Motor neuron (in vitro differentiated cells): ENCODE measurements around the gene CEACAM7. TPM values are rescaled to one million over a fixed set of nuclear protein-coding genes. Genes with fewer than 3 reads are reported as not detected.
"Not testable (repeated sequence)": the region's sequence is repeated elsewhere in the genome, so short reads cannot be mapped to it uniquely, and the experiment has no call there.

Experiments
- ATAC-seq, 8 experiments: fragments of 200-7000 bp; cut with Tn5 transposase; replicated peaks in 6 of 8; 2 replicates each; pipeline ENCODE4 v1.8.0; 2021; ENCODE audit warnings: mild to moderate bottlenecking in 8 of 8, moderate library complexity in 8 of 8
- H3K27ac ChIP-seq, 2 donors: fragments of 250-450 bp; sonication (Bioruptor Pico); 2 replicates each; pipeline ENCODE4 v1.9.0; 2021; ENCODE audit warnings: antibody characterized with exemption in 2 of 2, mild to moderate bottlenecking in 2 of 2, moderate library complexity in 1 of 2
- H3K4me1 ChIP-seq, 2 donors: fragments of 250-450 bp; sonication (Bioruptor Pico); replicated peaks in 1 of 2; 2 replicates each; pipeline ENCODE4 v1.6.1; 2021; ENCODE audit warnings: antibody characterized with exemption in 2 of 2, mild to moderate bottlenecking in 2 of 2, moderate library complexity in 1 of 2
- H3K4me3 ChIP-seq, 5 donors: fragments of 250-450 bp; sonication (Bioruptor Pico); 2 replicates each; pipeline ENCODE4 v1.9.0; 2021; ENCODE audit warnings: antibody characterized with exemption in 5 of 5, mild to moderate bottlenecking in 5 of 5, moderate library complexity in 4 of 5
- WGBS, 10 experiments: fragments of 450-650 bp; shearing (Covaris generic); methylation state at CpG; one replicate each; pipeline ENCODE4 v1.0.0; 2022; 5-methylcytosine and 5-hydroxymethylcytosine counted together
- in situ Hi-C, 9 experiments: fragments of 400-800 bp; cut with MboI; loops; one replicate each; pipeline ENCODE4 v1.15.0; 2021; ENCODE audit warnings: low sequenced_read_pairs in 9 of 9, low pct_unique_long_range_greater_than_20kb in 2 of 9; ENCODE audit not compliant: unreplicated experiment in 9 of 9
- total RNA-seq, 8 experiments: library from RNA; unstranded; fragments of 300-600 nt; gene quantifications; 2 replicates each; pipeline versions ENCODE4 v1.2.3 to v1.2.4, GENCODE V29; 2022

Gene CEACAM7
- total RNA-seq, 8 experiments from 2014 or later = 0.13 to 0.28 (median 0.21) TPM; not detected in 5

GRCh38 chr19:41670755-41671154 is 17.3 kb downstream of the CEACAM7 start:
- H3K4me1 ChIP-seq = no peaks in the 10 kb centered on the region
- H3K27ac ChIP-seq = no peak overlapping the region
- in situ Hi-C loops = no loop called here
- H3K4me3 ChIP-seq = no peak overlapping the region
- no peak for ATAC-seq

GRCh38 chr19:41668315-41668714 is 19.8 kb downstream of the CEACAM7 start:
- no peaks in the 10 kb centered on the region for H3K4me1 ChIP-seq
- ATAC-seq = no peak
- H3K27ac ChIP-seq = no peak overlapping the region
- in situ Hi-C loops = no loop called here
- WGBS, 10 experiments = 0 to 63% (median 20%) methylated on average over 1 of the region's 1 CpG; no CpG with 5 or more reads in 4 of the 10 experiments
- H3K4me3 ChIP-seq = no peak overlapping the region

GRCh38 chr19:41666075-41666474 is 22.0 kb downstream of the CEACAM7 start:
- 0 to 67% (median 21%) methylated on average over 1 to 2 of the region's 2 CpGs; no CpG with 5 or more reads in 2 of the 10 experiments for WGBS, 10 experiments
- H3K4me3 ChIP-seq = no peak overlapping the region
- no peaks in the 10 kb centered on the region for H3K4me1 ChIP-seq
- ATAC-seq = no peak
- no peak overlapping the region for H3K27ac ChIP-seq
- in situ Hi-C loops = no loop called here

GRCh38 chr19:41657157-41657556 is 30.9 kb downstream of the CEACAM7 start:
- ATAC-seq = no peak
- no peaks in the 10 kb centered on the region for H3K4me1 ChIP-seq
- in situ Hi-C loops = no loop called here
- no peak overlapping the region for H3K4me3 ChIP-seq
- H3K27ac ChIP-seq = no peak overlapping the region
- WGBS, 10 experiments = 17 to 43% methylated on average over 1 to 2 of the region's 2 CpGs; no CpG with 5 or more reads in 8 of the 10 experiments

GRCh38 chr19:41656756-41657155 is 31.3 kb downstream of the CEACAM7 start:
- H3K4me1 ChIP-seq, H3K27ac ChIP-seq, in situ Hi-C loops, ATAC-seq, H3K4me3 ChIP-seq: not testable (repeated sequence)
- whole genome bisulfite sequencing, 10 experiments = 0 to 5% (median 0%) methylated on average over 1 to 2 of the region's 2 CpGs; no CpG with 5 or more reads in 4 of the 10 experiments

- 0 to 40% (median 7%) methylated on average over 1 to 5 of the region's 5 CpGs; no CpG with 5 or more reads in 4 of the 10 experiments for WGBS, 10 experiments
- peak in 2 of 8 experiments; percentile 81 to 87 for ATAC-seq
- Histone ChIP-seq H3K4me3 (no peak overlapping the region), H3K27ac (no peak overlapping the region), H3K4me1 (no peaks in the 10 kb centered on the region)
- in situ Hi-C loops = no loop called here
Observed at GRCh38 chr19:41652250-41652649, 35.8 kb downstream of the CEACAM7 start.

GRCh38 chr19:41649827-41650226 is 38.2 kb downstream of the CEACAM7 start:
- in situ Hi-C loops = no loop called here
- peak in 1 of 8 experiments; percentile 27 for ATAC-seq
- H3K4me1 ChIP-seq = no peaks in the 10 kb centered on the region
- no peak overlapping the region for H3K27ac ChIP-seq
- WGBS, 10 experiments = 8 to 70% (median 50%) methylated on average over 1 to 3 of the region's 3 CpGs; no CpG with 5 or more reads in 2 of the 10 experiments
- no peak overlapping the region for H3K4me3 ChIP-seq

GRCh38 chr19:41646589-41647204 is 41.4 kb downstream of the CEACAM7 start:
- in situ Hi-C loops = no loop called here
- Histone ChIP-seq H3K27ac (no peak overlapping the region), H3K4me3 (no peak overlapping the region), H3K4me1 (no peaks in the 10 kb centered on the region)
- 11 to 81% (median 43%) methylated on average over 2 to 14 of the region's 14 CpGs for WGBS, 10 experiments
- peak in 2 of 8 experiments; percentile 23 to 65 for ATAC-seq

GRCh38 chr19:41641879-41642485 is 46.1 kb downstream of the CEACAM7 start:
- in situ Hi-C loops = no loop called here
- H3K27ac ChIP-seq = no peak overlapping the region
- H3K4me1 ChIP-seq = no peaks in the 10 kb centered on the region
- peak in 5 of 8 experiments; percentile 47 to 94 (median 86) for ATAC-seq
- H3K4me3 ChIP-seq = no peak overlapping the region
- WGBS, 10 experiments = 0 to 40% (median 4%) methylated on average over 1 to 6 of the region's 6 CpGs; no CpG with 5 or more reads in 1 of the 10 experiments

- WGBS, 10 experiments = 0 to 30% (median 10%) methylated on average over 2 to 6 of the region's 6 CpGs; no CpG with 5 or more reads in 2 of the 10 experiments
Observed at GRCh38 chr19:41638641-41639081, 49.4 kb downstream of the CEACAM7 start.

GRCh38 chr19:41637484-41637883 is 50.6 kb downstream of the CEACAM7 start:
- no peak overlapping the region for H3K27ac ChIP-seq
- WGBS, 10 experiments = 20 to 80% (median 39%) methylated on average over 1 to 2 of the region's 2 CpGs; no CpG with 5 or more reads in 4 of the 10 experiments
- in situ Hi-C loops = no loop called here
- no peak overlapping the region for H3K4me3 ChIP-seq
- H3K4me1 ChIP-seq = no peaks in the 10 kb centered on the region
- ATAC-seq = no peak

More at GRCh38 chr19:41638641-41639081, 49.4 kb downstream of the CEACAM7 start:
- in situ Hi-C loops = no loop called here
- Histone ChIP-seq H3K4me1 (no peaks in the 10 kb centered on the region), H3K4me3 (no peak overlapping the region), H3K27ac (no peak overlapping the region)
- ATAC-seq = peak in 1 of 8 experiments; percentile 45

- no peak for ATAC-seq
Observed at GRCh38 chr19:41627966-41628675, 59.9 kb downstream of the CEACAM7 start.

GRCh38 chr19:41626877-41627276 is 61.2 kb downstream of the CEACAM7 start, which contains the start of gene CEACAM4:
Gene CEACAM4 (minus strand): TSS chr19:41627074. CDS start chr19:41626963, 111 bp downstream.
- no peaks in the 10 kb centered on the region for H3K4me1 ChIP-seq
- WGBS, 10 experiments = 0 to 8% (median 0%) methylated on average over 1 to 3 of the region's 7 CpGs; no CpG with 5 or more reads in 7 of the 10 experiments
- in situ Hi-C loops = no loop called here
- no peak for ATAC-seq
- H3K4me3 ChIP-seq = no peak within 1 kb of the TSS
- H3K27ac ChIP-seq = no peak within 1 kb of the TSS

More at GRCh38 chr19:41627966-41628675, 59.9 kb downstream of the CEACAM7 start:
- 0 to 67% (median 30%) methylated on average over 1 to 4 of the region's 8 CpGs; no CpG with 5 or more reads in 4 of the 10 experiments for WGBS, 10 experiments
- in situ Hi-C loops = no loop called here
- no peak overlapping the region for H3K4me3 ChIP-seq
- H3K4me1 ChIP-seq = no peaks in the 10 kb centered on the region
- H3K27ac ChIP-seq = no peak overlapping the region
